PC-3 (cell line): Measurements from ENCODE around the gene KMT5C. TPM values are rescaled to one million over a fixed set of nuclear protein-coding genes. Genes with fewer than 3 reads are reported as not detected.
A peak's percentile ranks its signal among the peaks of the same experiment; 100 is the strongest.

ENCODE experiments used
- ATAC-seq: fragments of 200-7000 bp; cut with Tn5 transposase; 2 replicates; pipeline ENCODE4 v1.9.1; 2020; ENCODE audit warnings: mild to moderate bottlenecking, moderate library complexity
- BruUV-seq: library from RNA; stranded (reverse); fragments of 400-500 nt; replicated peaks from 2 replicates; lab custom pipeline; 2021; lab: Mats Ljungman, UMichigan
- CTCF ChIA-PET: fragments of 300-600 bp; sonication (Branson Sonifier 250); formaldehyde crosslinking; loops from one replicate; lab custom pipeline; 2022; ENCODE audit warnings: antibody characterized with exemption; lab: Charles Lee
- POLR2A ChIA-PET: fragments of 300-600 bp; sonication (Branson Sonifier 250); formaldehyde crosslinking; loops from one replicate; lab custom pipeline; 2022; ENCODE audit warnings: antibody characterized with exemption; ENCODE audit not compliant: unreplicated experiment; lab: Charles Lee
- DNase-seq: peaks from one replicate; pipeline ENCODE4 v3.0.0-alpha.2; 2015
- H2AFZ ChIP-seq: fragments of 300-600 bp; sonication (generic); 2 replicates; pipeline ENCODE4 v1.6.0; 2016; ENCODE audit warnings: antibody characterized with exemption, low read length
- H3F3A ChIP-seq: fragments of 300-600 bp; sonication (generic); one replicate; pipeline ENCODE4 v1.6.0; 2017; ENCODE audit warnings: antibody characterized with exemption, low read length, control low read depth, mild to moderate bottlenecking; ENCODE audit not compliant: unreplicated experiment
- H3K27ac ChIP-seq: fragments of 300-600 bp; sonication (generic); 2 replicates; pipeline ENCODE4 v1.5.1; 2016; ENCODE audit warnings: mild to moderate bottlenecking, low read length
- H3K27me3 ChIP-seq: fragments of 300-600 bp; sonication (generic); 2 replicates; pipeline ENCODE4 v1.6.1; 2016; ENCODE audit warnings: low read length, mixed read lengths
- H3K36me3 ChIP-seq: fragments of 300-600 bp; sonication (generic); 2 replicates; pipeline ENCODE4 v1.6.1; 2016; ENCODE audit warnings: low read depth, mixed run types, low read length, mixed read lengths
- H3K4me1 ChIP-seq: fragments of 300-600 bp; sonication (generic); 2 replicates; pipeline ENCODE4 v1.5.1; 2016; ENCODE audit warnings: low read length; ENCODE audit not compliant: insufficient read depth
- H3K4me2 ChIP-seq: fragments of 300-600 bp; sonication (generic); 2 replicates; pipeline ENCODE4 v1.6.0; 2016; ENCODE audit warnings: low read length
- H3K4me3 ChIP-seq: fragments of 300-600 bp; sonication (generic); 2 replicates; pipeline ENCODE4 v1.5.1; 2016; ENCODE audit warnings: mild to moderate bottlenecking, low read length, mixed read lengths
- H3K79me2 ChIP-seq: fragments of 300-600 bp; sonication (generic); 2 replicates; pipeline ENCODE4 v1.6.1; 2017; ENCODE audit warnings: low read length, mixed read lengths
- H3K9ac ChIP-seq: fragments of 300-600 bp; sonication (generic); 2 replicates; pipeline ENCODE4 v1.6.0; 2016; ENCODE audit warnings: mild to moderate bottlenecking, low read length
- H3K9me2 ChIP-seq: fragments of 300-600 bp; sonication (generic); replicated peaks from 2 replicates; pipeline ENCODE4 v1.6.1; 2016; ENCODE audit warnings: mixed run types, low read length, mixed read lengths
- H3K9me3 ChIP-seq: fragments of 300-600 bp; sonication (generic); 2 replicates; pipeline ENCODE4 v1.6.1; 2016; ENCODE audit warnings: low read length, mixed read lengths
- H4K20me1 ChIP-seq: fragments of 300-600 bp; sonication (generic); 2 replicates; pipeline ENCODE4 v1.6.1; 2016; ENCODE audit warnings: low read length, mixed read lengths
- EZH2 ChIP-seq: fragments of 300-600 bp; sonication (generic); IDR thresholded peaks from one replicate; pipeline ENCODE4 v1.6.1; 2017; ENCODE audit warnings: antibody characterized with exemption, mild to moderate bottlenecking, low read length; ENCODE audit not compliant: unreplicated experiment
- EZH2phosphoT487 ChIP-seq: fragments of 300-600 bp; sonication (generic); IDR thresholded peaks from 2 replicates; pipeline ENCODE4 v1.6.1; 2018; ENCODE audit warnings: mild to moderate bottlenecking, antibody characterized with exemption, low read length, borderline replicate concordance
- intact Hi-C: fragments of 100-400 bp; cut with micrococcal nuclease; formaldehyde crosslinking; loops from 2 replicates; pipeline ENCODE4 v1.9.0; 2023
- total RNA-seq: library from RNA; depleted of rRNA; stranded (reverse); fragments of >200 nt; gene quantifications from 2 replicates; pipeline ENCODE4 v1.2.3, GENCODE V29; 2014
- TF ChIP-seq, protein P1 (sequence below): fragments of 300-600 bp; sonication (generic); conservative IDR thresholded peaks from 2 replicates; pipeline ENCODE4 v1.5.1; 2017; ENCODE audit warnings: antibody characterized with exemption, low read depth, mild to moderate bottlenecking, low read length

KMT5C gene
- total RNA-seq, 1 experiment from 2014 or later: 21.9 TPM

DNA sequence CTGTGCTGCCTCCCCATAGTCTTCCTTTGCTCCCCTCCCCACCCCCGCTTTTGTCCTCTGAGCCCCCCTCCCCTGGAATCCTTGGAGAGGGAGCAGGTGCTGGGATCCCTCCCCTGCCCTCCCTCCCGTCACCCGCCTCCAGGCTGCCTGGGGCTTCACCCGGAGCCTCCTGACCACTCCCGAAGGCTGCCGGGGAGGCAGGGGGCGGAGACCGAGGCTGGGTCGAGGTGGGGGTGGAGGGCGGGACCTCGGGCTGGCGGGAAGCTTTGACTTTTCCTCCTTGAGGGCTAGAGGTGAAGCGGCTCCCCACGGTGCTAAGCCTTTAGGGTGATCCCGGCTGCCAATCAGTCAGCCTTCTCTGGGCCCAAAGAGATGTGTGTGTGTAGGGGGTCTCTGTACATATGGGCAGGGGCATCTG is 1.5 kb downstream of the KMT5C start:
- ChIA-PET POLR2A (interaction anchor here (0.6 kb wide), 1 partner anchor 14 kb away, joined by 3 read pairs; no protein-coding TSS in a partner anchor), CTCF (interaction anchor here (0.5 to 0.7 kb wide), 2 partner anchors 13 to 43 kb away, joined by 3 to 12 read pairs; partner anchors contain the start of gene TMEM238)
- ATAC-seq (no peak), DNase-seq (peak; percentile 62)
- 0 out of 2 replicates have a peak overlapping the region, but pooled peaks have one; percentile 38 for H3K27ac ChIP-seq
- BruUV-seq: no TSS peak
- no peaks in the 10 kb centered on the region for H3K9me2 ChIP-seq
- peak overlapping the region; percentile 80 for H3K4me3 ChIP-seq
- H3K36me3 ChIP-seq: no peaks in the 10 kb centered on the region
- no peak overlapping the region; the same call in 1 of the 2 replicates for H2AFZ ChIP-seq
- no peaks in the 10 kb centered on the region for H3K27me3 ChIP-seq
- intact Hi-C loops: no loop called here
- H3K4me1 ChIP-seq: peaks cover 27% of the 10 kb centered on the region
- H3K9me3 ChIP-seq: no peaks in the 10 kb centered on the region
- no peaks in the 10 kb centered on the region for H3F3A ChIP-seq
- TF ChIP-seq, protein P1, sequence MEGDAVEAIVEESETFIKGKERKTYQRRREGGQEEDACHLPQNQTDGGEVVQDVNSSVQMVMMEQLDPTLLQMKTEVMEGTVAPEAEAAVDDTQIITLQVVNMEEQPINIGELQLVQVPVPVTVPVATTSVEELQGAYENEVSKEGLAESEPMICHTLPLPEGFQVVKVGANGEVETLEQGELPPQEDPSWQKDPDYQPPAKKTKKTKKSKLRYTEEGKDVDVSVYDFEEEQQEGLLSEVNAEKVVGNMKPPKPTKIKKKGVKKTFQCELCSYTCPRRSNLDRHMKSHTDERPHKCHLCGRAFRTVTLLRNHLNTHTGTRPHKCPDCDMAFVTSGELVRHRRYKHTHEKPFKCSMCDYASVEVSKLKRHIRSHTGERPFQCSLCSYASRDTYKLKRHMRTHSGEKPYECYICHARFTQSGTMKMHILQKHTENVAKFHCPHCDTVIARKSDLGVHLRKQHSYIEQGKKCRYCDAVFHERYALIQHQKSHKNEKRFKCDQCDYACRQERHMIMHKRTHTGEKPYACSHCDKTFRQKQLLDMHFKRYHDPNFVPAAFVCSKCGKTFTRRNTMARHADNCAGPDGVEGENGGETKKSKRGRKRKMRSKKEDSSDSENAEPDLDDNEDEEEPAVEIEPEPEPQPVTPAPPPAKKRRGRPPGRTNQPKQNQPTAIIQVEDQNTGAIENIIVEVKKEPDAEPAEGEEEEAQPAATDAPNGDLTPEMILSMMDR: no peak
- TF ChIP-seq EZH2phosphoT487 (no peak), EZH2 (no peak)
- peak overlapping the region; percentile 88 for H3K9ac ChIP-seq
- H4K20me1 ChIP-seq: no peaks in the 10 kb centered on the region
- H3K79me2 ChIP-seq: peaks cover 11% of the 10 kb centered on the region
- peak overlapping the region; percentile 97 for H3K4me2 ChIP-seq

DNA sequence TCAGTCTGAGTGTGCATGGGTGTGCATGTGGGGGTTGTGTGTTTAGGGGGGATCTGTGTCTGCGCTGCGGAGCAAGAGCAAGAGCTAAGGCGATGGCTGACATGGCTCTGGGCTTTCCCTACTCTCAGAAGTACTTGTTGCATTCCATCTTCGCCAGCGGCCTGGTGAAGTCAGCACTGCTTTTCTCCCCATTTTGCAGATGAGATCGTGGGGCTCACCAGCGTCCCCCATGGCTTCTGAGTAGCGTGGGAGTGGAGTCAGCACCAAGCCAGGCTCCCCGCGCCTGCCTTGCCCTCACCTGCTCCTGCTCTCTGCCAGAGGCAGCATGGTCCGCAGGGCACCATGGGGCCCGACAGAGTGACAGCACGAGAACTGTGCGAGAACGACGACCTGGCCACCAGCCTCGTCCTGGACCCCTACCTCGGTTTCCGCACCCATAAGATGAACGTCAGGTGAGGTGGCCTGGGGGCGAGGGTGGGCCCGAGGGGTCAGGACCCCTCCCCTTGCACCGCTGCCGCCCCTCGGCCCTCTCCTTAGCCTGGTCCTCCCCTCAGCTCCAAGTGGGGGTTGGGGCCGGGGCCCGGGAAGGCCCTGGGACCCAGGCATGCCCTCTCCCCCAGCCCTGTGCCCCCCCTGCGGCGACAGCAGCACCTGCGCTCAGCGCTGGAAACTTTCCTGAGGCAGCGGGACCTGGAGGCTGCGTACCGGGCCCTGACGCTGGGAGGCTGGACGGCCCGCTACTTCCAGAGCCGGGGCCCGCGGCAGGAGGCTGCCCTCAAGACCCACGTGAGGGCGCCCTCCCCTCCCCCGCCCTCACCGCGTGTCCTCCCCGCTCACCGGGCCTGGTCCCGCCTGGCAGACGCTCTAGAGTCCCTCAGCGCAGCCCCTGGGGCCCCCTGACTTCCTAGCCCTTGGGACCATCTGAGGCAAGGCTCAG is 2.2 kb downstream of the KMT5C start:
- Histone ChIP-seq H3F3A (no peaks in the 10 kb centered on the region), H3K9ac (no peak overlapping the region), H2AFZ (no peak overlapping the region), H3K4me3 (no peak overlapping the region; the same call in 1 of the 2 replicates), H3K79me2 (peaks cover 11% of the 10 kb centered on the region), H3K27ac (no peak overlapping the region), H3K4me1 (peaks cover 27% of the 10 kb centered on the region), H3K36me3 (no peaks in the 10 kb centered on the region), H3K9me2 (no peaks in the 10 kb centered on the region), H3K27me3 (no peaks in the 10 kb centered on the region), H4K20me1 (no peaks in the 10 kb centered on the region), H3K4me2 (peak overlapping the region; percentile 97), H3K9me3 (no peaks in the 10 kb centered on the region)
- DNase-seq: no peak
- ChIA-PET CTCF (interaction anchor here (0.5 to 0.7 kb wide), 2 partner anchors 14 to 42 kb away, joined by 3 to 12 read pairs; partner anchors contain the start of gene TMEM238), POLR2A (interaction anchor here (0.6 kb wide), 1 partner anchor 13 kb away, joined by 3 read pairs; no protein-coding TSS in a partner anchor)
- no peak for ATAC-seq
- TF ChIP-seq, protein P1: no peak
- TF ChIP-seq EZH2: no peak
- BruUV-seq: no TSS peak
- intact Hi-C loops: no loop called here
